HG03469 (cell line): ENCODE measurements around the gene BTF3.
A peak's percentile ranks its signal among the peaks of the same experiment; 100 is the strongest.
"Not testable (repeated sequence)": the region's sequence is repeated elsewhere in the genome, so short reads cannot be mapped to it uniquely, and the experiment has no call there.

Source experiments
- ATAC-seq: cut with Tn5 transposase; IDR thresholded peaks from one replicate; pipeline ENCODE4 v1.9.1; 2021; ENCODE audit warnings: mild to moderate bottlenecking, moderate library complexity, moderate number of reproducible peaks; ENCODE audit not compliant: unreplicated experiment

Gene BTF3

DNA sequence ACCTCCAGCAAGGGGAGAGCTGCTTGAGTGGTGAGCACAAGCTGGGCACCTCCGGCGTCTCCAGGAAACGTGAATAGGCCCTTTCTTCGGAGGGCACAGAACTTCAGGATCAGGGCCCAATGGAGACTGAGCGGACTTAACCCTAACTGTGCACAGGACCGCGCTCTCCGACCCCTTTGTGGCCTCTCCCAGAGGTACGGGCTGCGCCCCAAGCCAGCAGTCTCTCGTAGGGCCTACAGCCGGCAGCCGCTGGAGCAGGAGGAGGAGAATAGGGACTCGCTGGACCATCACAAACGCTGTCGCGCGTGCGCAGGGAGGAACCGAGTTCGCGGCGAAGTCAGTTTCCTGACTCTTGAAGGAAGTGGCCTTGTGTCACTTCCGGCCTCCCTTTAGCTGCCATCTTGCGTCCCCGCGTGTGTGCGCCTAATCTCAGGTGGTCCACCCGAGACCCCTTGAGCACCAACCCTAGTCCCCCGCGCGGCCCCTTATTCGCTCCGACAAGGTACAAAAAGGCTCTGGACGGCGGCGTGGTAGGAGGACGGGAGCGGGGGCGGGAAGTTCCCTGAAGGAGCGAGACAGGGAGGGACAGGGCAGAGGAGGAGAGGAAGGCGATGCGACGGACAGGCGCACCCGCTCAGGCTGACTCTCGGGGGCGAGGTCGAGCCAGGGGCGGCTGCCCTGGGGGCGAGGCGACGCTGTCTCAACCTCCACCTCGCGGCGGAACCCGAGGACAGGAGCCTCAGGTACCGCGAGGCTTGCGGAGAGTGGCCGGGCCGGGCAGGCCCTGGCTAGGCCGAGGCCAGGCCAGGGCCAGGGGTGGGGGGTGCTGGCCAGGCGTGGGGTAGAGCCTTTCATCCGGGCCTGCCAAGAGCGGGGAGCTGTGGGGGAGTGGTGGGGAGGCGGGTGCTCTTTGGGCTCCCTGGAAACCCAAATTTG, at the start of gene BTF3:
Gene BTF3 (plus strand): TSS at position 386 of the 936 bp plus-strand sequence. CDS start 226 bp downstream, at position 612.
- ATAC-seq = peak; percentile 93

DNA sequence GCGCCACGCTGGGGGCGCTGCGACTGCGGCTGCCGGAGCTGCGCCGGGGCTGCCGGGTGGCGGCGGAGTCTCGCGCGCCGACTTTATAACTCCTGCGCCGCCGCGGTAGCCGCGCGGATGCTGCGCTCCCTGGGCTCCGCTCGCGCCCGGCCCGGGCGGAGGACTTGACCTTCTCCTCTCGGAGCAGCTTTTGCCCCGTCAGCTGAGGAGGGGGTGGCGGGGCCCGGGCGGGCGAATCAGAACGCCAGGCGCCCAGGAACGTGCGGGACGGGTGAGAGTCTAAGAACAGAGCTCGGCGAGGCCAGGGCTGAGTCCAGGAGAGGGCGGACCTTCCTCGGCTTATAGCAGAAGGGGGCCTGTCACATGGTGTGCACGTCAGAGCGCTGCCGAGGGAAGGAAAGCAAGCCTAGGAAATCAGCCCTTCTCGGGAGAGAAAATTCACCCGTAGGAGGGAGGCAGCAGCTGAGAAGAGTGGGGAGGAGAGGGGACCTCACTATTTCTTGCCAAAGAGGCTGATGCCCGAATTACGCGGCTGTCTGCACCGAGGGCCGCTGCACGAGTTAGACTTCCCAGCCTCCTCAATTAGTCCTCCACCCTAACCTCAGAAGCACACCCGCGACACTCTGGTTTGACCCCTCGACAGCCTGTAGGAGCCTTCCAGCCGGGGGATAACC, 49.6 kb upstream of the BTF3 start, which contains the start of gene FOXD1:
Gene FOXD1 (minus strand): TSS at position 315 of the 674 bp plus-strand sequence. CDS start 415 bp downstream, outside the sequence.
- no peak for ATAC-seq

- ATAC-seq = no peak
Observed at GRCh38 chr5:73450137-73450536, 48.1 kb upstream of the BTF3 start.

GRCh38 chr5:73450672-73451223, 47.5 kb upstream of the BTF3 start:
- no peak for ATAC-seq

- no peak for ATAC-seq
Observed at GRCh38 chr5:73451224-73452130, 46.8 kb upstream of the BTF3 start.

GRCh38 chr5:73452215-73452614, 46.0 kb upstream of the BTF3 start:
- ATAC-seq = no peak

- no peak for ATAC-seq
Observed at GRCh38 chr5:73454379-73455036, 43.7 kb upstream of the BTF3 start.

DNA sequence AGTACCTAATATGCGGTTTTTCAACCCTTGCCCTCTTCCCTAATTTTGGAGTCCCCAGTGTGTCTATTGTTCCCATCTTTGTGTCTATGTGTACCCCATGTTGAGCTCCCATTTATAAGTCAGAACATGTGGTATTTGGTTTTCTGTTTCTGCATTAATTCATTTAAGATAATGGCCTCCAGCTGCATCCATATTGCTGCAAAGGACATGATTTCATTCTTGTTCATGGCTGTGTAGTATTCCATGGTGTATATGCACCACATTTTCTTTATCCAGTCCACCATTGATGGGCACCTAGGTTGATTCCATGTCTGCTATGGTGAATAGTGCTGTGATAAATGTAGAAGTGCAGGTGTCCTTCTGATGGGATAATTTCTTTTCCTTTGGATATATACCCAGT, 41.8 kb upstream of the BTF3 start:
- ATAC-seq = not testable (repeated sequence)

DNA sequence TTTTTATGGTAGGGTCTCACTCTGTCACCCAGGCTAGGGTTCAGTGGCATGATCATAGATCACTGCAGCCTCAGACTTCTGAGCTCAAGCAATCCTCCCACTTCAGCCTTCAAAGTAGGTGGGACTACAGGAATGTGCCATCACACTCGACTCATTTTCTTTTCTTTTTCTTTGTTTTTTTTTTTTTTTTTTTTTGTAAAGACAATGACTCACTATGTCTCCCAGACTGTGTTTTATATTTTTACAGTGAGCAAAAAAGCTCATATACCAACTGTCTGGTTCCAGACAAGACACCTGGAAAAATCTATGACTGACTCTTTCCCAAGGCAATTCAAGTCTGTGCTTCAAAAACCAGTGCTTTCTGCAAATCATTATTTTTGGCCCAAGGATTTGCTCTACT, 38.9 kb upstream of the BTF3 start:
- ATAC-seq = no peak

DNA sequence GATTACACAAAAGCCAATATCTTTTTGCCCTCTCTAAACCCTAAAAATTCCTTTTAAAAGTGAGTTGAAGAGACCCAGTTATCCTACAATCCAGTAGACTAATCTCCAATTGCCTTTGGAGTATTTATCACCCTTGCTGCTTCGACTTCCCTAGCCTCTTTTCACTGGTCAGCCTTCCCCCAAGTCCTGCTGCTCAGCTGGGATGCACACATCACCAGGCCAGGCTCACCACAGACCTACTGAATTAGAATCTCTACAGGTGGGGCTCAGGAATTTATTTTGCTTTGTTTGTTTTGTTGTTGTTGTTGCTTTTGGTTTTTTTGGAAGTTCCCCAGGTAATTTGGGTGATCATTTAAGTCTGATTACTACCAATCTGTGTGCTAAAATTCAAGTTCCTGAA, 38.1 kb upstream of the BTF3 start:
- ATAC-seq = no peak

DNA sequence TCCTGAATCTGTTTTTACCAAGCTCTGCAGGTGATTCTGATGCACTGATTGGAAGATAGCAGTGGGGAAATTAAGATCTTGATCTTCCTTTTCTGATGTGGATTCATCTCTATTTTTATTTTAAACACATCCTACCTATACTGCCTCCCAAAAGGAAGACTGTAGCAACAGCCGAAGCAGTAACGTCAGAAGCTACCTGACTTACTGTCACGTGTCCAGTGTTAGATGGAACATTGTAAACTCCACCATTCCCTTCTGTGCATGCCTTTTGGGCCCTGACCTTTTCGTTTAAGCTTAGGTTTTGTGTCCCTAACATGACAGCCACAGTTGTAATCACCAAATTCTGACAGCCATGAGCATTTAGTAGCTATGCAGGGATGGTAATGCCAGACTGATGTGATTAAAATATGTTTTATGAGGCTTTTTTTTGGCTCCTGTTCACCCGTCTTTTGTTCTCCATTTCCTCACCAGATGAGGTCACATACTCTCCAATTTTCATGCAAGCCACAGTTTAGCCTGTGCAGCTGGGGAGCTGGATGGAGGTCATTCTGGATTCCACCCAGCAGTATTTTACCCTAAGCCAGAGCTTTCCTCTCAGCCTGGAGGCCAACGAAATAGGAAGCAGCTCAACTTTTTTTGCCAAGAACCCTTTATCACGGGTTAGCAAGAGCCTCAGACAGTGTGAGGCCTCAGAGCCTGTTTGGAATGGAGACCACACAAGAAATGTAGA, 34.1 kb upstream of the BTF3 start:
- ATAC-seq = no peak

DNA sequence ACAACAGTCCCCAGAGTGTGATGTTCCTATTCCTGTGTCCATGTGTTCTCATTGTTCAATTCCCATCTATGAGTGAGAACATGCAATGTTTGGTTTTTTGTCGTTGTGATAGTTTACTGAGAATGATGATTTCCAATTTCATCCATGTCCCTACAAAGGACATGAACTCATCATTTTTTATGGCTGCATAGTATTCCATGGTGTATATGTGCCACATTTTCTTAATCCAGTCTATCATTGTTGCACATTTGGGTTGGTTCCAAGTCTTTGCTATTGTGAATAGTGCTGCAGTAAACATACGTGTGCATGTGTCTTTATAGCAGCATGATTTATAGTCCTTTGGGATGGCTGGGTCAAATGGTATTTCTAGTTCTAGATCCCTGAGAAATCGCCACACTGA, 29.6 kb upstream of the BTF3 start:
- ATAC-seq = not testable (repeated sequence)

- no peak for ATAC-seq
Observed at GRCh38 chr5:73469878-73470277, 28.4 kb upstream of the BTF3 start.

DNA sequence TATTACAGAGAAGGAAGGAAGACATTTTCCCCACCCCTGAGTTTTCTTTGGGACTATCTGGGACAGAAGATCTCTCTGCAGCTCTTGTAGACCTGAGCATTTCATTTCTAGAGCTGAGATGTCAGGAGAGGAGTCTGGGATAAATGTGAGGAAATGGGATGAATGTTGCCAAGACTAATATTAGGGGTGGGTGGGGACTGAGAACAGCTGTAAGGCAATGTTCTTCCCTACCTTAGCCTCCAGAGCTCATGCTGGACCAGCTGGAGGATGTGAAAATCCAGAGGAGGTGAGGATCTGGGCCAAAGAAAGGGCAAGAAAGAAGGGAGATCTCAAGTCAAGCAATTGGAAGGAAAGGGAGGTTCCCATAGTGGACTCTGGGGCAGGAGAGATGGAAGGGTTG, 26.6 kb upstream of the BTF3 start:
- ATAC-seq = no peak

DNA sequence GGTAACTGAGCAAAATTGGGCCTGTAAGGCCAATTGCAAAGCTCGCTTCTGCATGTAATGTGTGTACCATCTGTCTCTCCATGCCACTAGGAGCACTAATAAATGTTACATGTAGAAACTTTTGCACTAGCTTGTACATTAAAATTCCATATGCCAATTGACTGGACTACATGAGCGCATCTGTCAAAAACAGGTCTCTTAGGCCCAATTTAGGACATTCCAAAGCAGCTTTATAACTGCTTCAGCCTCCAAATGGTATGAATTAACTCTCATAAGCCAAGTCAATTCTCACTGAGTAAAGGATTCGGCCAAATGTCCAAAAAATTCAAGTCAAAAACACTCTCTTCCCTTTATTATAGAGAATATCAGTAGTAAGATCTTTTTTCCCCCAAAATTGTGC, 26.1 kb upstream of the BTF3 start:
- no peak for ATAC-seq

- no peak for ATAC-seq
Observed at GRCh38 chr5:73480500-73480899, 17.7 kb upstream of the BTF3 start.

GRCh38 chr5:73482383-73483136, 15.7 kb upstream of the BTF3 start:
- no peak for ATAC-seq

- ATAC-seq = no peak
Observed at GRCh38 chr5:73483676-73484075, 14.6 kb upstream of the BTF3 start.

DNA sequence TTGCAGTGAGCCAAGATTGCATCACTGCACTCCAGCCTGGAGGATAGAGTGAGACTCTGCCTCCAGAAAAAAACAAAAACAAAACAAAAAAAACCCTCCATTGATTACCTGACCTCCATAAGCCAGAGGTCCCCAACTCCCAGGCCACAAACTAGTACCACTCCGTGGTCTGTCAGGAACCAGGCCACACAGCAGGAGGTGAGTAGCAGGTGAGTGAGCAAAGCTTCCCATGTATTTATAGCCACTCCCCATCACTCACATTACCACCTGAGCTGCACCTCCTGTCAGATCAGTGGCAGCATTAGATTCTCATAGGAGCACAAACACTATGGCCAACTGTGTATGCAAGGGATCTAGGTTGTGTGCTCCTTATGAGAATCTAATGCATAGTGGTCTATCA, 13.7 kb upstream of the BTF3 start:
- no peak for ATAC-seq
